ENCODE data around the gene LYSMD3.

DNA sequence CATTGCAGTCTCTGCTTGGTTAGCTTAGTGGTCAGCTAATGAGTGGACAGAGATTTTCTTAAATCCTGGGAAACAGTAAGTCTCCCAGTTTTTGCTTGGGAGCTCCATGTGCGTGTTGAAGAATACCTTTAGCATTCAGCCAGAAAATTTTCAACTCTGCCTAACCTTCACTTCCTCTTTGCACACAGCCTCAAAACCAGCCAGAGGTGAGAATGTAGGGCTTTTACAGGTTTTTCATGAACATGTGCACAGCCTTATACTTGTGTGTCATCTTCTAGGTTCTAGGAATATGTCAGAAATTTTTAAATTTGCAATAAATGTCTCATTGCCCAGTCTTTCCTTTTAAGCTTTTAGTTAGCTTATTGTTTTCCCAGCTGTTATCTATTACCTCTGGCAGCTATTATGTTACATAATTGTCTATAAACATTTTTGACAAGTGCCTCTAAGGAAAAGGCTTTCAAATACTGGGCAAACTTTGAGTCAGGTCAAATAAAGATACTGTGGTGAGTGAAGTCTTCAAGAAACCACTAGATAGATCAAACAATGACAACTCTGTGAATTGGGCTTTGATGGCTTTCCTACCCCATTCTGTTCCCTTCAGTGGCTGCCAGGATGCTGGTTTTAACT is 41.9 kb upstream of the LYSMD3 start:
- TF ChIP-seq EP300 (IDR thresholded peaks at IDR 0.05) (no peak), CTCF (IDR thresholded peaks at IDR 0.05) (no peak), POLR2A (IDR thresholded peaks at IDR 0.05) (no peak)
